Activated CD8-positive, alpha-beta memory T cell treated with anti-CD3 and anti-CD28 coated beads, Interleukin-2, amount 50 U/mL, for 24 hours (primary cell): ENCODE results near the gene ZNF70.

ENCODE experiments used
- DNase-seq: peaks from one replicate; pipeline ENCODE4 v3.0.0-alpha.2; 2020; ENCODE audit errors: extremely low read depth

ZNF70 gene

DNA sequence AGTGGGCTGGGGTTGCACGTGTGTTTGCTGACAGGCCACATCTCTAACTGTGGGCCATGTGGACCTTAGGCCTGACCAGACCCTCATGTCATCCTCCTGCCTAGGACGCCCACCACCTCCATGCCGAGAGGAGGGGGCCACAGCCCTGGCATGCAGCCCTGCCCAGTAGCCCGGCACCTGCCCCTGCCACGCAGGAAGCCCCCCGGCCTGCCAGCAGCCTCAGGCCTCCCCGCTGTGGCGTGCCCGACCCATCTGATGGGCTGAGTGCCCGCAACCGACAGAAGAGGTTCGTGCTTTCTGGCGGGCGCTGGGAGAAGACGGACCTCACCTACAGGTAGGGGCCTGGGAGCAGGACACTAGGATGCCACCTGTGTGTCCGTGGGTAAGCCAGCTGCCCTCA is 28.2 kb upstream of the ZNF70 start:
- DNase-seq: no peak

DNA sequence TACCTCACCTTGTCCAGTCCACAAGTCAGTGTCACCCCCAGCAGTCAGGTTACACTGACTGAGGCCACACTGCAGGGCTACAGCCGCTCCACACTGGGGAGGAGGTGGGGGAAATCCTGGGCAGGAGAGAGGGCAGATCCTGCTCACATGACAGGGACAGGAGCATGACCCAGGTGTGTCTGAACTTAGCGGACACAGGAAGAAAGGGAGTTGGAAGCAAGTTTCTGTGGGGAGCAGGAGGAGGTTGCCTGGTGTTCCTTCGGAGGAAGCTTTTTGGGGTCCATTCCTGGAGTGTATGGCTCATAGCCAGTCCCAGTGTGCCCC is 27.6 kb upstream of the ZNF70 start:
- no peak for DNase-seq

DNA sequence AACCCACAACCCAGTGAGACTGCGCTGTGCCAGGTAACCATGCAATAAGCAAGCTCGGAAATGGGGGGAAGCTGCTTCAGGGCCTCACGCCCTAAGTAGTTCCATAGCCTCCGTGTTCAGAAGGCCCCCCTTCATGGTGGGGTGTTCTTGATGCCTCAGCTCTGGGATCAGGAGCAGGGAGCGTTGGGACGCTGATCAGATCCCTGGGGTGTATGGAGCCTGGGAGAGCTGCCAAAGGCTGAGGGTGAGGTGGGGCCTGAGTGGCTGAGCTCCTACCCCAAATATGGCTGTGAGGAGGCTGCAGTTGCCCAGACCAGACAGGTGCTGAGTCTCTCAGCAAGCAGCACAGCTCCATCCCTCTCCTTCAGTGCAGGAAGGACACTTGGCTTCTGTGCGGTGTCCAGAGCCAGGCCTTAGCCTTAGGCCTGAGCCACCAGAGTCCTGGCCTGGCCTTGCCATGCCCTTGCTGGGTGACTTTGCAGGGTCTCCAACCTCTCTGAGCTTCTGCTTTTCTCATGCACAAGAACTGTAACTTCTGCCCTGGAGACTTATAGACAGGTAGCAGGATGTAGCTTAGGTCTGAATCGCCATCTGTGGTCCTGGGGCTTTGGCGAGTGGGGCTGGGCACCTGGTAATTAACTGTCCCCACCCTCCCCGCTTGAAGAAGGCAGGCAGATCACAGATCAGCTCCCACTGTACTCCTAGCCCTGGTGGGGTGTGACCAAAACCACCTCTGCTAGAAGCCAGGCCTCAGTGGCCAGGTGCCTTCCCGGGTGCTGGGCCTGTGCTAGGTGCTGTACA is 27.1 kb upstream of the ZNF70 start:
- no peak for DNase-seq

DNA sequence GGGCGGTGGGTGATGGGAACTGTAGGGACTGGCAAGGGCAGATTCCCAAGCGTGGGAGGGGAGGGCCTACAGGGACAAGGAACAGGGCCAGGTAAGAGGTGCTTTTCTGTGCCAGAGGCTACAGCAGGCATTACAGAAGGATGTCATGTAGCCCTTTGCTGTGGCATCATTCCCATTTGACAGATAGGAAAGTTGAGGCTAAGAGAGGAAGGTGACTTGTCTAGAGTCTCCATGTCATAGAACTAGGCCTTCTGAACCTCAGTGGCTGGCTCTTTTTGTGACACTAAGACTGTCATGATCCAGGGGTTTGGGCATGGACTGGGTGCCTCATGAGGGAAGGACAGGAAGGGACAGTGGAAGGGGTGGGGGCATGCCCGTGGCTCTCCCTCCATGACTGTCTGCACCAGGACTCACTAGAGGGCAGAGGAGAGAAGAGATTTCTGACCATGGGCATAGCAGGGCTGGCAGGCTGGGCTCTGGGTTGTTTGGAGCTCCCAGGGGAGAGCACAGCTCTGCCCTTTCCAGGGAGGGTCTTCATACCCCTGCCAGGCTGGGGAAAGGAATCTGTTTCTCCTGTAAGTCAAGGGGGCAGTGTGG is 25.0 kb upstream of the ZNF70 start:
- no peak for DNase-seq

DNA sequence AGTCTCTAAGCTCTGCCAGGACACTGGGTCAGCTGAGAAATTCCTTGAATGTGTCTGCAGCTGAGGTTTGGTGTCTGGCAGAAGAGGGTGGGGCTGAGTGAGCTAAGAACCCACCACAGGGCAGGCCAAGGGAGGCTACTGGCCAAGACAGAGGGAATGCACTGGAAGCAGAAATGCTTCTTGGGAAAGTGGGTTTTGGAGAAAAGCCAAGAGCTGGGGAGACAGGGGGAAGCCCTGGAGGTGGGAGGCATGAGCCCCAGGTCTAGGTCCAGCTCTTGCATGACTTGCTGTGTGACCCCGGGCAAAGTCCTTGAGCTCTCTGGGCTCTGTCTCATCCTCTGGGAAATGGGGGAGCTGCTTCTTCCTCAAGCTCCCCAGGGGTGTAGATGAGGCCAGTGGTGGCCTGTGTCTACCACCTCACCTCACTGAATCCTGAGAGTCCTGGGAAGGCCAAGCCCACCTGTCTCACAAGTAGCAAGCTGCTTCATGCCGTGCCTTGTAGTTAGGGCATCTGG is 24.1 kb upstream of the ZNF70 start:
- no peak for DNase-seq

DNA sequence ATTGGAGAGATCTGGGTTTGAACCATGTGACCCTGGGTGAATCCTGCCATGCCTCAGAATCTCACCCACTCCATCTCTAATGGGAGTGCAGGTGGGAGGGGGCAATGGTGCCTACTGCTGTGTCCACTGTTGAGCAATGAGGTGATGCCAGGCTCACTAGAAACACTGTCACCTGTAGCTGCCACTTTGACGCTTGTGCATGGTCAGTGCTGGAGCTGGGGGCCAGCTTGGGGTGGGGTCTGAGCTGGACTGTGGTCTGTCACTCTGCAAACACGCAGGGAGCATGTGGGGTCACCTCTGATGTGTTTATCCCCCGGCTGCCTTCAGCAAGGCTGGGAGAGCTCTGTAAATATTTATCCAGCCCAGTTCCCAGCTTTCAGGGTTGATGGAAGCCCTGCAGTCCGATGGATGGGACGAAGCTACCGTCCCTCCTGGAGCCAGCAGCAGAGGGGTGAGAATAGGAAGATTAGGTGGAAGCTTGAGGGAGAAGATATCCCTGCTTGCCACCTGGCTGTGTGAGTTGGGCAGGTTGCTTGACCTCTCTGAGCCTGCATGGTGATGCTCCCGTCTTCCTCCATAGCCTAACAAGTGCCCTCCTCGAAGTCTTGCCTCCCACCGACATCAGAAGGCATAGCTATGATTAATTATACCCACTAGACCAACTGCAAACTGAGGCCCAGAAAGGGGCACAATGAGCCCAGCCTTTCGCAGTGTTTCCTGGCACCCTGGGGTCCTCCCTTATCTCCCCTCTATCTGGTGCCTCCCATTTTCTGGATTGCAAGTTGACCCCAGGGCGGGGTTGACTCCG is 23.4 kb upstream of the ZNF70 start:
- DNase-seq: no peak

DNA sequence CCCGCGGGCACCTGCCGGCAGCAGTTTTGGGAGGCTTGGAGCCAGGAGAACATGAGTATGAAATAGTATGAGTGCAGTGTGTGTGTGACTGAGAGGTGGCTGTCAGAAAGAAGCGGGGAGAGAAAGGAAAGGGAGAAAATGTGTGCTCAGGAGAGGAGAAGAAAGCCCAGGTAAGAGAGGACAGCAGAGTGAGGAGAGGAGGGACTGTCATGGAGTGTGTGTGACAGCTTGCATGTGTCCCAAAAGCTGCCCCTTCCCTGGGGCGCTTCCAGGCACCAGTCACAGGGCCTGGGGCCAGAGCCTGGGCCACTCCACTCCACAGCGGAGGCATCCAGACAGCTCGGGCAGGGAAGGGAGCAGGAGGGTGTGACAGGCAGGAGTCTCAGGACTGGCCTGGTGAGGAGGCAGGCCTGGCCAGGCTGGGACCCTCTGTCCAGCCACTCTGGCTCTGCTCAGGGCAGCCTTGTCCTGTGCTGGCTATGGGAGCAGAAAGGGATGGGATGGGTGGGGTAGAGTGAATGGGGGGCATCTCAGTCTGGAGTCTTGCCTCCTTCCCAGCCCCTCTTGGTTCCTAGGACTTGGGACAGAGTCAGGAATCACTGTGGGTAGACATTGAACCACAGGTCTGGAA is 22.7 kb upstream of the ZNF70 start:
- no peak for DNase-seq

DNA sequence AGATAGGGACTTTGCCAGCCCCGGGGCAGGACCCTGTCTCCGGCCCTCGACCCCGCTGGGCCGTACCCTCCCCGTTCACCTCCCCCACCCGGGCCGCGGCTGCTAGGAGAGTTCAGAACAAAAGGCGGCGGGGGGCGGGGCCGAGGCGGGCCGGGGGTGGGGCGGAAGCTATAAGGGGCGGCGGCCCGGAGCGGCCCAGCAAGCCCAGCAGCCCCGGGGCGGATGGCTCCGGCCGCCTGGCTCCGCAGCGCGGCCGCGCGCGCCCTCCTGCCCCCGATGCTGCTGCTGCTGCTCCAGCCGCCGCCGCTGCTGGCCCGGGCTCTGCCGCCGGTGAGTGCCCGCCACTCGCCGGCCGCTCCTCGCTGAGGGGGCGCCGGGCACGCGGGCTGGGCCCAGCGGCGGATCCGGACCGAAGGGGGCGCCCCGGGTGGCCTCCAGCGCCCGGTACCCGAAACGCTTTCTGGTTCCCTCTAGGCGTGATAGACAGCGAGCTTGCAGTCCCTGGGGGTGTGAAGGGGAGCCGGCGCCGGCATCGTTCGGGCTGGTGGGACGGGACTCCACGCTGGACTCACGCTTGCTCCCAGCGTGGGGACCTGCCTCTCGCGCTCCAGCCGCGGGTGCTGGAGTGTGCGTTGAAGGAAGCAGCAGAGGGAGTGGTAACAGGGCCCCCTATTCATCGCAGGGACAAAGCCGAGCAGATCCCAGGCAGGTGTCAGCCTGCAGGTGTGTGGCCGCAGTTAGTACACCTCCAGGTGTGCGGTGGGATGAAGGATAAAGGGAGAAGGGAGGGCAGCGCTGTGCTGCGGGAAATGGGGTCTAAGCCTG is 21.9 kb upstream of the ZNF70 start, which contains the start of gene MMP11:
Gene MMP11, plus strand, starts transcription at position 201 of the 825 bp plus-strand sequence. Its CDS starts 22 bp downstream, at position 223.
- no peak for DNase-seq

DNA sequence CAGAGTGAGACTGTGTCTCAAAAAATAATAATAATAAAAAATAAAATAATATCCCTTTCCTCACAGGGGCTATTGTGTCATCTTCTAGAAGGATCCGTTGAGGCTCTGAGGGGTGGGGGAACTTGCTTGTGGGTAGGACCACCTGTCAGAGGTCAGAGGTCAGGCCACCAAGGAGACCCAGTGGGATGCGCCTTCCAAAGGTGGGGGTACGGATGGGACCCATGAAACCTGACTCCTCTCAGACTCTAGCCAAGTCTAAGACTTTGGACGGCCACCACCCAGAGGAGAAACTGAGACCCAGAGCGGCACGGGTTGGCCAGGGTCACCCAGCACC is 21.4 kb upstream of the ZNF70 start:
- no peak for DNase-seq

DNA sequence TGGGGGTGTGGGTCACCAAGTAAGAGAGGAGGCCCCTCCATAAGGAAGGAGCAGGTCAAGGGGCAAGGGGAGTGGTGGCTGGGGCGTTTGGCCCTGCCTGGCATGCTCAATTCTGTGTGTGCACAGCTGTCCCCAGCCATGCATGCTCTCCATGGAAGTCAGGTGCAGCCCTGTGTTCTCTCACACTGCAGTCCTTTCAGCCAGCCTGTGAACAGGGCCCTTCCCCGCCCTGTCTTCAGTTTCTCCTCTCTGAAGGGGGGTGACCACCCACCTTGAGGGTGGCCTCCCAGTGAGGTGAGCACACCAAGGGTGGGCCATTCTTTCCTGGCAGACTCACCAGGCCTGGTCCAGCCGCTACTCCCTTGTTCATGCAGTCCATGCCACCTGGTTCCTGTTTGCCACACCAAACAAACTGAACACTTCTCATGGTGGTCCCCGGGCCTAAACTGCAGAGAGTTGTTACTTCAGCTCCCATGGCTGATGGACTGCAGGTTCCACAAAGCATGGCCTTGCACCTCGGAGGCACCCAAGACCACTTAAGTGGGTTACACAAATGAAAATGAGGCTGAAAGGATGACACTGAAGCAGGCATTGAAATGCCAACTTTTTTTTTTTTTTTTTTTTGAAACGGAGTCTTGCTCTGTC is 18.5 kb upstream of the ZNF70 start:
- DNase-seq: no peak

DNA sequence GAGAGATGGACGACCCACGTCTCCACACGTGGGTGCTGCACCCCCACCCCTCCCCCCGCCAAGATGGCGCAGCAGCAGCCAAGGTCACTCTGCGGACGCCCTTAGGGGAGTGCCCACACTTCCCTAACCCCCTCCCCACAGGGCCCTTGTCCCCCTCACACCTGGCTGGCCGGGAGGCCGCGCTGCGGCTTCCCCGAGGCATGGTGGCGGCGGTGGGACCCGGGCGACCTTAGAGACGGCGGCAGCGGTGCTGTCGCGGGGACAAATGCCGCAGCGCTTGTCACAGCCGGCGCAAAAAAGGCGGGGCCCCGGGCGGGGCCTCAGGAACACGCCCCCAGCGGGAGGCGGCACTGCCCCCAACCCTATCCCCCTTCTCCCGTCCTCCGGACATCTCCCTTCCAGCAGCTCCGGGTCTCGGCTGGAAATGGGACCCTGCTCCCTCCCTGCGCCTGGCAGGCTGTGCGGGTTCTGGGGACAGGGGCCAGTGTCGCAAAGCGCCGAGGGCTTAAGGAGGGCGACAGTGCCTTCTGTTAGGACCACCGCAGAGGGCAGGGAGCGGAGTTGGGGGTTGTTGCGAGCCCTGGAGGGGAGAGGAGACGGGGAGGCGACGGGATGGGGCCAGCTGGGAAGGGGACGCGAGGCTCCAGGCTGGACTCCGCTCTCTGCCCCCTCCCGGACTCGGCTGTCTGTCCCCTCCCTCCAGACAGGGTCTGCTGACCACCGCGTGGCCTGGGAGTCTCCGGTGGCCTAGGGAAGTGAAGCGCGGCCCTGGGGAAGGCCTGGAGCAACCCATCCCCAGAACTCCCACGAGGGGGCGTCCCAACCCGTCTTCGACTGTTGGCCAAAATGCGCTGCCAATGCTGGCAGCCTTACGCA is 17.0 kb upstream of the ZNF70 start, which contains the start of gene CHCHD10:
Gene CHCHD10, minus strand, starts transcription at position 300 of the 876 bp plus-strand sequence. Its CDS starts 98 bp downstream, at position 202.
- no peak for DNase-seq

DNA sequence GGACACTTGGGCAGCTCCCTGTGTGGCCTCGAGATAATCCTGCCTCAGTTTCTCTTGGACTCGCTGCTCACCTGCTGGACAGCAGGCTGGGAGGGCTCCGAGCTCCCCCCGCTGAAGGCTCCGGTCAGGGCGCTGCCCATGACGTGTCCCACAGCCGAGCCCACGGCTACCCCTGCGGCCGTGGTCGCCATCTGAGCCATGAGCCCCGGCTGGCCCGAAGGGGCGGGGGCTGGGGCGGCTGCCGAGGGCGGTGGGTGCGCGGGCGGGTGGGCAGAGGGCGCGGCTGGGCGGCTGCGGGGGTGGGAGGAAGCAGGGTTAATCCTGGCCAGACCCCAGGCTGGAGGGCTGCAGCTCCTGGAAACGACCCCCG is 16.4 kb upstream of the ZNF70 start:
- DNase-seq: no peak

DNA sequence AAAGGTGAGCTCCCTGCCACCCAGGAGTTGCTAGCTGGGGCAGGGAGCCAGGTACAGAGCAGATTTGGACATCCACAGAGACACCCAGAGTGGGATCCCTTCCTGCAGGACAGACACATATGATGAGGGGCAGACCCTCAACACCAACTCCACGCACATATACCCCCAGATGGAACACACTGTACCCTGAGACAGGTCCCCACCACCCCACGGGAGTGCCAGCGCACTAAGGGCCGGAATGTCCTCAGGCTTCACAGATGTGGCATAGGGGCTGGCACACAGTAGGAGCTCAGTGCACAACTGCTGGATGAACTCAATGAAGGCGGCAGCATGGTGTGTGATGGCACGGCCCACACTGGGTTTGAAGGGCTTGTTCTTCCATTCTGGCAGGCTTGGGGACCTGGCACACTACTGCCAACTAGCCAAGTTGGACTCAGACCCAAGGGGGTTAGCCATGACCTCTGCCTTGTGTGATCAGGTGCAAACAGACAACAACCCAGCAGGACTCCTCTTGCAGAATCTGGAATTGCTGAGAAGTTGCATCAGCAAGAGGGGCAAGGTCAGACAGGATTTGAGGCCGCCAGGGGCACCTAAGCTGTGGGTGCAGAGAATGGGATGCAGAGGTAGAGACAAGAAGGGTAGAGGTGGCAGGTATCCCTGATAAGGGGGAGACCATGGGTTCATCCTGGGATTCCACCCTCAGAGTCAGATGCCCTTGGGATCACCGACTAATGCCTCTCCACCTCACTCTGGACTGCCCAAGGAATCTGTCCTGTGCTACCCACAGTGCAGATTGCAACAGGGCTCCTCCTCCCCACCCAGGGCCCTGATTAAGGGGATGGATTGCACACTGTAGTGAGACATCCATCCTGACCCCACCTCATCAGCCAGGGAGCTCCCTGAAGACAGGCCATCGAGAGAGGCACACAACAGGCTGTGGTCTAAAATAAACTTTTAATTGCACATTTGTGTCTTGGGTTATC is 14.3 kb upstream of the ZNF70 start:
- no peak for DNase-seq

DNA sequence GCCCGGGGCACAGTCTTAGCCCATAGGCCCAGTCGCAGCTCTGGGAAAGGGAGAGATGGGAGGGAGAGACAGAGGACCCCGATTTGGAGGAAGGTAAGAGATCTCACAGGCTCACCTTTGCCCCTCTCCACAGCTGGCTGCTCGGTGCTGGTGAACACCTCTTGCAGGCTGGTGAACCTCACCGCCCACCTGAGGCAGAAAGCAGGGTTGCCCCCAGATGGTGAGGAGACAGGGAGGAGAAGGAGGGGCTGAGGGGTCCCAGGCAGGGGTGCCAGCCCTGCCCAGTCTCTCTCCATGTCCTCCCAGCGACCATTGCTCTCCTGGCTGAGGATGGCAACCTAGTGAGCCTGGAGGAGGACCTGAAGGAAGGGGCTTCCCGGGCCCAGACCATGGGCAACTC is 13.0 kb upstream of the ZNF70 start:
- DNase-seq: no peak

DNA sequence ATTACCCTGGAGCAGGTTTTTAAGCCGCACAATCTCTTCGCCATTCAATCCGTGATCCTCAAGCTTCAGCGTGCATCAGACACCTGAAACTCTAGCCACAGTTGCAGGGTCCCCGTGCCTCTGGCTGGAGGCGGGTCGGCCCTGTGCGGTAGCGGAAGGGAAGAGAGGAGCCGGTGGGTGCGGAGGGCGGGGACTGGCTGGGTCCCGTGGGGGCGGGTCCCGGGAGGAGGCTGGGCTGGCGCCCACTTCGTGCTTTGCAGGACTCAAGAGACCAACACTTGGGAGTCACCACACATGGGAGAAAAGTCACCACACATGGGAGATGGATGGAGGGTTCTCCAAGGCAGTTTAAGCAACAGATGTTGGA is 12.7 kb upstream of the ZNF70 start:
- peak; percentile 30 for DNase-seq

DNA sequence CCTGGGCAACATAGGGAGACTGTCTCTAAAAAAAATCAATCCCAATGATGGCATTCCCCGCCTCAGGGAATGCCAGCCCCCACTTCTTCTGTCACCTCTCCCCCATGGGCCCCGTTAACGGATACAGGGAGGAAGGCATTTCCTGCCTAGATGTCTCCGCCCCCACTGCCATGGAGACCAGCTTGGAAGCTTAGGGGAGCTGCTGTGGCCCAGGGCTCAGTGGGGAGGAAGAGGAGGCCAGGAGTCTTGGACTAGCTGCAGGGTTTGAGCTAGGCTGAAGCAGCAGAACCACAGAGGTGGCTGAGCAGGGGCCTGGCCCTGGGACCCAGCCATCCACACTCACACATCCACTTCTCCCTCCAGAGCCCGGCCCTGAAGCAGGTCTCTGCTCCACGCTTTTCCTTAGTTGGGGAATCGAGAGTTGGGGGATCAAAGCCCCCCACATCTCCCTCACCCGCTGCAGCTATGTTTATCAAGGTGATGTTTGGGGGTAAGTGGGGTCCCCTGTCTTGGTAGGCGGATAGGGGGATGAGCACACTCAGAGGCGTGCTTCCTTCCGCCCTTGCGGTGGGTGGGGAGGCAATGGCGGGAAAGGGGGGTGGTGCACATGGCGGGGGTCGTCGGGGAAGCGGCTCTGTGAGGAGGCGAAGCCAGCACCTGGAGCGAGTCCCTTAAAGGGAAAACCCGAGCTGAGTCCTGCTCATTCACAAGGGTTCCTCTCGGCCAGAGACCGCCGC is 12.1 kb upstream of the ZNF70 start, which contains the start of gene C22orf15:
Gene C22orf15, plus strand, starts transcription at position 149 of the 737 bp plus-strand sequence. Its CDS starts 317 bp downstream, at position 466.
- DNase-seq: no peak

DNA sequence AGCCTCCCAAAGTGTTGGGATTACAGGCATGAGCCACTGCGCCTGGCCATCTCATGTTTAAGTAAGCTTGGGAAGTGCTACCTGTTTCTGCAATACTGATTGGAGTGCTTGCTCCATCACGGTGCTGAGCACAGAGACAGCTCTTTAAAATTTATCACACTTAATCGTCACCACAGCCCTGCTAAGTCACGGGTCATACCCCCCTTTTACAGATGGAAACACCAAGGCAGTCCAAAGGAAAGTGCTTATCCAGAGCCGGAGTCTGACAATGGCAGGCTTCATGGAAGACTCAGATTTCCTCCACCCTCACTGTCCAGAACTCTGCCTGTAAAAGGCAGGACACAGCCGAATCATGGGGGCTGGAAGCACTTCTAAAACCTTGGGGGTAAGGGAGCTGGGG is 9.1 kb upstream of the ZNF70 start:
- no peak for DNase-seq

DNA sequence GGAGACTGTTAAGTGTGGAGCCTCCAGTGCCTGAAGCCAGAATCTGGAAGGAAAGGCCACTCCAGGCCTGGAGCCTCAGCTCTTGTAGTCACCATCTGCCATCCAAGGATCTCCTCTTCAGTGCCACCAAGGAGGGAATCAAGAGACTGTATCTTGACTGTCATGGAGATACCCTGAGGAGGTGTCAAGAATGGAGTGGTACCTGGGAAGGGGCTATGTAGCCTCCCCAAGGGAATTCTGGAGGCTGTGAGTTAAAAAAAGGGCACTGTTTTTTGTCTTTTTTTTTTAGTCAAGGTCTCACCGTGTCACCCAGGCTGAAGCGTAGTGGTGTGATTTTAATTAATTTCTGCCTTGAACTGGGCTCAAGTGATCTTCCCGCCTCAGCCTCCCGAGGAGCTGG is 8.7 kb upstream of the ZNF70 start:
- no peak for DNase-seq
